NT2/D1 (cell line): ENCODE results near the gene TBL3.

Source experiments
- DNase-seq: peaks from one replicate; pipeline ENCODE4 v3.0.0-alpha.2; 2011; ENCODE audit warnings: low read depth, low spot score
- H3K27me3 ChIP-seq: 2 replicates; pipeline ENCODE4 v1.6.0; 2011; ENCODE audit warnings: mild to moderate bottlenecking; ENCODE audit not compliant: insufficient read length, insufficient read depth
- H3K36me3 ChIP-seq: 2 replicates; pipeline ENCODE4 v1.6.1; 2011; ENCODE audit warnings: mild to moderate bottlenecking, low read length, mixed read lengths; ENCODE audit not compliant: insufficient read depth, insufficient read length
- H3K4me1 ChIP-seq: 2 replicates; pipeline ENCODE4 v1.5.1; 2011; ENCODE audit not compliant: insufficient read depth, insufficient read length
- H3K4me3 ChIP-seq: 2 replicates; pipeline ENCODE4 v1.5.1; 2011; ENCODE audit warnings: low read depth; ENCODE audit not compliant: insufficient read length
- H3K9ac ChIP-seq: 2 replicates; pipeline ENCODE4 v1.6.0; 2011; ENCODE audit warnings: low read depth; ENCODE audit not compliant: insufficient read length
- H3K9me3 ChIP-seq: 2 replicates; pipeline ENCODE4 v1.5.1; 2011; ENCODE audit warnings: mild to moderate bottlenecking, low read length; ENCODE audit not compliant: insufficient read depth
- SUZ12 ChIP-seq: IDR thresholded peaks from 2 replicates; pipeline ENCODE4 v1.6.1; 2011; ENCODE audit not compliant: insufficient read length, insufficient read depth; ENCODE audit errors: extremely low read depth
- YY1 ChIP-seq: IDR thresholded peaks from 2 replicates; pipeline ENCODE4 v1.6.1; 2011; ENCODE audit not compliant: insufficient read length, insufficient read depth
- ZNF274 ChIP-seq: IDR thresholded peaks from 2 replicates; pipeline ENCODE4 v1.6.1; 2011; ENCODE audit warnings: mild to moderate bottlenecking, low read depth, low read length

The TBL3 gene

DNA sequence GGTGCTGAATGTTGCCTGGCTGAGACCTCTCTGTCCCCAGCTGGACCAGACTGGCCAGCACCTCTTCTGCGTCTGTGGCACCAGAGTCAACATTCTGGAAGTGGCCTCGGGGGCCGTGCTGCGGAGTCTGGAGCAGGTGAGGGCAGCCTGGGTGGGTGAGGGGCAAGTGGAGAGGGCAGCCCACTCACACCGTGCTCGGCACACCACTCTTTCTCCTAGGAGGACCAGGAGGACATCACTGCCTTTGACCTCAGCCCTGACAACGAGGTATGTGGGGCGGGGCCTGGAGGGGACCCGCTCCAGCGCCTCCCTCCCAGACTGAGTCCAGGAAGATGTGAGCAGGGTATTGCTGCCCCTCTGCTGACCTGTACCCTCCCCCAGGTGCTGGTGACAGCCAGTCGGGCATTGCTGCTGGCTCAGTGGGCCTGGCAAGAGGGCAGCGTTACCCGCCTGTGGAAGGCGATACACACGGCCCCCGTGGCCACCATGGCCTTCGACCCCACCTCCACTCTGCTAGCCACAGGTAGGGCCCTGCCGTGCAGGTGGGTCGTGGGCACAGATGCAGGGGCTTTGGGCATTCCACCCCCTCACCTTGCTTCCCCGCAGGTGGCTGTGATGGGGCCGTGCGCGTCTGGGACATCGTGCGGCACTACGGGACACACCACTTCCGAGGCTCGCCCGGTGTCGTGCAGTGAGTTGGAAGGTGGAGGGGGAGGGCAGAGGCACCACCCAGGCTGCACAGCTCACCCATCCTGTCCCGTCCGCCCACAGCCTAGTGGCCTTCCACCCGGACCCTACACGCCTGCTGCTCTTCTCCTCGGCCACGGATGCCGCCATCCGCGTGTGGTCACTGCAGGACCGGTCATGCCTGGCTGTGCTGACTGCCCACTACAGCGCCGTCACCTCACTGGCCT, 2.6 kb downstream of the TBL3 start:
- TF ChIP-seq ZNF274: no peak
- no peak for TF ChIP-seq SUZ12
- TF ChIP-seq YY1: no peak
- no peaks in the 10 kb centered on the region for H3K27me3 ChIP-seq
- no peak overlapping the region for H3K9ac ChIP-seq
- H3K9me3 ChIP-seq: no peaks in the 10 kb centered on the region
- H3K36me3 ChIP-seq: peaks cover 61% of the 10 kb centered on the region
- no peak for DNase-seq
- H3K4me3 ChIP-seq: no peak overlapping the region
- H3K4me1 ChIP-seq: peaks cover 9% of the 10 kb centered on the region

DNA sequence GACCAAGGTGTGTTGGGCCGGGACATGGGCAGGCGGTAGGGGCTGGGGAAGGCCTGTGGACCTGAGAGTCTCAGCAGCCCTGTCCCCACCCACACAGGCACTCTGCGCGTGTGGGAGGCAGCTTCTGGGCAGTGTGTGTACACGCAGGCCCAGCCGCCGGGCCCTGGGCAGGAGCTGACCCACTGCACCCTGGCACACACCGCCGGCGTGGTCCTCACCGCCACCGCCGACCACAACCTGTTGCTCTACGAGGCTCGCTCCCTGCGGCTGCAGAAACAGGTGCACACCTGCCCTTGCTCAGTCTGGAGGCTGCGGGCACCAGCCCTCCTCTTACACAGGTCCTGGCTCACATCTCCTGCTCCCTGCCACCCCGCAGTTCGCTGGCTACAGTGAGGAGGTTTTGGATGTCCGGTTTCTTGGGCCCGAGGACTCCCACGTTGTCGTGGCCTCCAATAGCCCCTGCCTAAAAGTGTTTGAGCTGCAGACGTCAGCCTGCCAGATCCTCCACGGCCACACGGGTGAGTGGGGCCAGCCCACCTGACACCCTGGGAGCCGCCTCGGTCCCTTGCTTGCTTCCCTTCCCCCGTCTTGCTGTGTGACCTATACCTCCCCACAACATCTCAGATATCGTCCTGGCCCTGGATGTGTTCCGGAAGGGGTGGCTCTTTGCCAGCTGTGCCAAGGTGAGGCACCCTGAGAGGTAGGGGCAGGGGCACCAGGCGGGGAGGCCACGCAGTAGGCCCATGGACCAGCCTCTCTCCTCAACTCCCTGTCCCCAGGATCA, 3.8 kb downstream of the TBL3 start:
- H3K9me3 ChIP-seq: no peaks in the 10 kb centered on the region
- DNase-seq: no peak
- H3K4me3 ChIP-seq: no peak overlapping the region
- TF ChIP-seq YY1 (no peak), ZNF274 (no peak), SUZ12 (no peak)
- H3K4me1 ChIP-seq: peaks cover 9% of the 10 kb centered on the region
- H3K27me3 ChIP-seq: no peaks in the 10 kb centered on the region
- H3K36me3 ChIP-seq: peaks cover 72% of the 10 kb centered on the region
- H3K9ac ChIP-seq: no peak overlapping the region

DNA sequence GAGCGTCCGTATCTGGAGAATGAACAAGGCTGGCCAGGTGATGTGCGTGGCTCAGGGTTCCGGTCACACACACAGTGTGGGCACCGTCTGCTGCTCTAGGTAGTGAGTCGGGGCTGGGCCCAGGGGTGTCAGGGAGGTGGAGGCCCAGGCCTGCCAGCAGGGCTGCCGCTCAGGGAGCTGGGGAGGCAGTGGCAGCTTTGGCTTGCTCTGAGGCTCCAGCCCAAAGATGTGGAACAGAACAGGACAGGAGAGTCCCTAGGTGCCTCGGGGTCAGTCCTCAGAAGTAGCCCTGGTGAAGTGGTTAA, 4.3 kb downstream of the TBL3 start:
- Histone ChIP-seq H3K4me3 (no peak overlapping the region), H3K36me3 (peaks cover 72% of the 10 kb centered on the region), H3K9ac (no peak overlapping the region), H3K9me3 (no peaks in the 10 kb centered on the region), H3K27me3 (no peaks in the 10 kb centered on the region), H3K4me1 (peaks cover 7% of the 10 kb centered on the region)
- TF ChIP-seq SUZ12: no peak
- TF ChIP-seq ZNF274: no peak
- no peak for TF ChIP-seq YY1
- DNase-seq: no peak

DNA sequence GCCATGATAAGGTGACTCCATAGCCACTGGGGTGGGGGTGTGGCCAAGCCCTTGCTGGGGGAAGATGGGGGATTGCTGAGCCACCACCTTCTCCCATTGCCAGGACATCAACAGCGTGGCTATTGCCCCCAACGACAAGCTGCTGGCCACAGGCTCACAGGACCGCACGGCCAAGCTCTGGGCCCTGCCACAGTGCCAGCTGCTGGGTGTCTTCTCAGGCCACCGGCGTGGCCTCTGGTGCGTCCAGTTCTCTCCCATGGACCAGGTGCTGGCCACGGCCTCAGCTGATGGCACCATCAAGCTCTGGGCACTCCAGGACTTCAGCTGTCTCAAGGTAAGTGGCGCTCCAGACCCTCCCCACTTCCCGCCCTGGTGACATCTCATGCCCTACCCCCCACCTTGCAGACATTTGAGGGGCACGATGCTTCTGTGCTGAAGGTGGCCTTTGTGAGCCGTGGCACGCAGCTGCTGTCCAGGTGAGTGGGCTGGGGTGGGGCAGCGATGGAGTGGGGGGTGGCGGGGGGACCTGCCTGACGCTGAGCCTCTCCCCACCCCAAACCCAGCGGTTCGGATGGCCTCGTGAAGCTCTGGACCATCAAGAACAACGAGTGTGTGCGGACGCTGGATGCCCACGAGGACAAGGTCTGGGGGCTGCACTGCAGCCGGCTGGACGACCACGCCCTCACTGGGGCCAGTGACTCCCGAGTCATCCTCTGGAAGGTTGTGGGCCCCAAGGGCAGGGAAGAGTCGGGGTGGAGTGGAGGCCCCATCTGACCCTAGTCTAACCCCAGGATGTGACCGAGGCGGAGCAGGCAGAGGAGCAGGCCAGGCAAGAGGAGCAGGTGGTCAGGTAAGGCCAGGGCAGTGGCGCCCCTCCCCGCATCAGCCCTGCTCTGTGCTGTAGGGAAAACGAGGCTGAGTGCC, 5.4 kb downstream of the TBL3 start:
- Histone ChIP-seq H3K9me3 (no peaks in the 10 kb centered on the region), H3K9ac (no peak overlapping the region), H3K4me3 (no peak overlapping the region), H3K4me1 (peaks cover 18% of the 10 kb centered on the region), H3K36me3 (peaks cover 72% of the 10 kb centered on the region), H3K27me3 (no peaks in the 10 kb centered on the region)
- TF ChIP-seq ZNF274 (no peak), SUZ12 (no peak), YY1 (no peak)
- no peak for DNase-seq

DNA sequence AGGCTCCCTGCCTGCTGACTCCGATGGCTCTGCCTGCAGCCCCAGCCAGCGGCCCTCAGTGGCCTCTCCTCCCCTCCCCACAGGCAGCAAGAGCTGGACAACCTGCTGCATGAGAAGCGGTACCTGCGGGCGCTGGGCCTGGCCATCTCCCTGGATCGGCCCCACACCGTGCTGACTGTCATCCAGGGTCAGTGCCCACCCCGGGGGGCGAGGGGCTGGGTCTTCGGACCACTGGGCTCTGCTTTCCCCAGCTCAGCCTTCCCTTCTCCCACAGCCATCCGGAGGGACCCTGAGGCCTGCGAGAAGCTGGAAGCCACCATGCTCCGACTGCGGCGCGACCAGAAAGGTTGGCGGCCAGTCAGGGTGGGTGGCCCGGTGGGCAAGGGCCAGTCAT, 6.0 kb downstream of the TBL3 start:
- Histone ChIP-seq H3K9me3 (no peaks in the 10 kb centered on the region), H3K36me3 (peaks cover 72% of the 10 kb centered on the region), H3K27me3 (no peaks in the 10 kb centered on the region), H3K4me1 (peaks cover 15% of the 10 kb centered on the region), H3K4me3 (no peak overlapping the region), H3K9ac (no peak overlapping the region)
- DNase-seq: no peak
- no peak for TF ChIP-seq YY1
- TF ChIP-seq ZNF274: no peak
- TF ChIP-seq SUZ12: no peak

DNA sequence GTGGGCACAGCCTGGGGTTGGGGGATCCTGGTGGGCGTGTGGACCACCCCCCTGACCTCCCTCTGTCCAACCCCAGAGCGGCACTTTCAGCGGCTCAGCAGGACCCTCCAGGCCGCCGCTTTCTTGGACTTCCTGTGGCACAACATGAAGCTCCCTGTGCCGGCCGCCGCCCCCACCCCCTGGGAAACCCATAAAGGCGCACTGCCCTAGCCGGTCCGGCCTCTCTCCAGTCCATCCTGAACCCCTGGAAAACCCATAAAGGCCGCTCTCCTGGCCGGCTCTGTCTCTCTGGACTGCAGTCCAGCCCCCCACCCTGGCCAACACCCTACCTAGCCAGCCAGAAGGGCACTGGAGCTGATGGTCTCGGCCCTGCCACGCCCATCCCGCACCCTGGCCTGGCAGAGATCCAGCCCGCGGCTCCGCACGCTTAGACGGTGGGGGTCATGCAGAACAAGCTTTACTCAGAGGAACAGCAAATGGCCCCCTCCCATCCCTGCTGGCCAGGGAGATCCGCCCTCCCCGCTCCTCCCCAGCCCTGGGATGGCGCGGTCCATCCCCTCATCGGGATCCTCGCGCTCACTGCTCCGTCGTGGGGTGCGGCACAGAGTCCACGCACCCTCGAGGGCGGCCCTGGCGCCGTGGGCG, 6.7 kb downstream of the TBL3 start:
- Histone ChIP-seq H3K4me1 (peaks cover 17% of the 10 kb centered on the region), H3K27me3 (no peaks in the 10 kb centered on the region), H3K9me3 (no peaks in the 10 kb centered on the region), H3K9ac (no peak overlapping the region), H3K36me3 (peaks cover 68% of the 10 kb centered on the region), H3K4me3 (no peak overlapping the region)
- DNase-seq: no peak
- no peak for TF ChIP-seq ZNF274
- TF ChIP-seq YY1: no peak
- TF ChIP-seq SUZ12: no peak
